Skeletal muscle tissue (tissue), 4 donors: Measurements from ENCODE around the gene LSR. TPM values are rescaled to one million over a fixed set of nuclear protein-coding genes. Genes with fewer than 3 reads are reported as not detected.
"Not testable (repeated sequence)": the region's sequence is repeated elsewhere in the genome, so short reads cannot be mapped to it uniquely, and the experiment has no call there.

Experiments used
- H3K27ac ChIP-seq: one replicate; pipeline ENCODE4 v1.7.0; 2013; ENCODE audit warnings: mild to moderate bottlenecking, low read depth, low read length, inconsistent platforms
- H3K27me3 ChIP-seq, 3 donors: one replicate each; pipeline ENCODE4 v1.7.0; 2013; ENCODE audit warnings: low read length in 3 of 3; ENCODE audit not compliant: control insufficient read depth in 3 of 3, insufficient read depth in 3 of 3
- H3K36me3 ChIP-seq, 3 donors: one replicate each; pipeline ENCODE4 v1.7.0; 2013; ENCODE audit warnings: low read length in 3 of 3; ENCODE audit not compliant: control insufficient read depth in 3 of 3, insufficient read depth in 3 of 3
- H3K4me1 ChIP-seq, 3 donors: one replicate each; pipeline ENCODE4 v1.7.0; 2013; ENCODE audit warnings: low read length in 3 of 3, mild to moderate bottlenecking in 3 of 3; ENCODE audit not compliant: control insufficient read depth in 3 of 3, insufficient read depth in 3 of 3
- H3K4me3 ChIP-seq, 3 donors: one replicate each; pipeline ENCODE4 v1.7.0; 2013; ENCODE audit warnings: low read length in 3 of 3
- H3K9ac ChIP-seq, 3 donors: one replicate each; pipeline ENCODE4 v1.7.0; 2013; ENCODE audit warnings: low read length in 3 of 3, mild to moderate bottlenecking in 3 of 3, moderate library complexity in 2 of 3, low read depth in 1 of 3
- H3K9me3 ChIP-seq, 3 donors: one replicate each; pipeline ENCODE4 v1.7.0; 2013; ENCODE audit warnings: low read length in 3 of 3; ENCODE audit not compliant: control insufficient read depth in 3 of 3
- total RNA-seq: library from RNA; depleted of rRNA; stranded (reverse); fragments of >200 nt; gene quantifications from one replicate; pipeline ENCODE4 v1.2.3, GENCODE V29; 2014
- donor health status: Osteomylitis.

Gene LSR
- total RNA-seq, 1 donor from 2014 or later, result 0.52 TPM

GRCh38 chr19:35285465-35285864, 36.7 kb downstream of the LSR start:
- H3K4me3 ChIP-seq, H3K36me3 ChIP-seq, H3K9me3 ChIP-seq, H3K27ac ChIP-seq, H3K9ac ChIP-seq, H3K4me1 ChIP-seq: not testable (repeated sequence)
- H3K27me3 ChIP-seq, result peaks cover 7 to 25% (median 8%) of the 10 kb centered on the region in 3 donors

DNA sequence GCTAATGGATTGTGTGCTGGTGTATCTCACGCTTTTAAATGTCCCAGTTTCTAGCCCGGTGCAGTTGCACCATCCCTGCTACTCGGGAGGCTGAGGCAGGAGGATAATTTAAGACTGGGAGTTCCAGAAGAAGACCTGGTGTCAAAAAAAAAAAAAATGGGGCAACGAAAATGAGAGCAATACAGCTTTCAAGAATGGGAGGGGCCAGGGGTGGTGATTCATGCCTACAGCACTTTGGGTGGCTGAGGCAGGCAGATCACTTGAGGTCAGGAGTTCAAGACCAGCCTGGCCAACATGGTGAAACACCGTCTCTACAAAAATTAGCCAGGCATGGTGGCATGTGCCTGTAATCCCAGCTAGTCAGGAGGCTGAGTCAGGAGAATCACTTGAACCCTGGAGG, 37.3 kb downstream of the LSR start:
- H3K4me3 ChIP-seq, H3K36me3 ChIP-seq, H3K4me1 ChIP-seq, H3K27ac ChIP-seq, H3K9ac ChIP-seq, H3K9me3 ChIP-seq: not testable (repeated sequence)
- H3K27me3 ChIP-seq, result peaks cover 8 to 29% (median 9%) of the 10 kb centered on the region in 3 donors

GRCh38 chr19:35287713-35288112, 38.9 kb downstream of the LSR start:
- Histone ChIP-seq H3K4me1 (no peaks in the 10 kb centered on the region), H3K9ac (no peak overlapping the region), H3K36me3 (no peaks in the 10 kb centered on the region), H3K27ac (no peak overlapping the region), H3K27me3 (peaks cover 5 to 29% (median 18%) of the 10 kb centered on the region in 3 donors), H3K9me3 (no peaks in the 10 kb centered on the region), H3K4me3 (no peak overlapping the region)

DNA sequence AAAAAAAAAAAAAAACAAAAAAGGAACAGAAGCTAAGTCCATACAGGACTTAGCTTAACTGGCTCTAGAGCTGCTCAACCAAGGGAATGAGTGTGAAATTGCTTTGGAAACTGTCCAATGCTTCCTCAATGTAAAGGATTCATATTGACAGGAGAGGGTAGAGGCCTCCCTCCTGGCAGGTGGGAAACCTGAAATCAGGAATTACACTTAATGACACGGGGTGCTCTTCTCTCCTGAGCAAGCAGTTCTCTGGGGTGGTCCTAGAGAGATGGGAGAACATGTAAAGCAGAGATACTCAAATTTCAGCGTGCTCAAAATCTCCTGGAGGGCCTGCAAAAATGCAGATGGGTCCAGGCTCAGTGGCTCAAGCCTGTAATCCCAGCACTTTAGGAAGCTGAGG, 39.5 kb downstream of the LSR start:
- Histone ChIP-seq H3K9ac (no peak overlapping the region), H3K9me3 (no peaks in the 10 kb centered on the region), H3K4me3 (no peak overlapping the region), H3K27me3 (peaks cover 9 to 31% (median 19%) of the 10 kb centered on the region in 3 donors), H3K4me1 (no peaks in the 10 kb centered on the region), H3K36me3 (no peaks in the 10 kb centered on the region), H3K27ac (no peak overlapping the region)

DNA sequence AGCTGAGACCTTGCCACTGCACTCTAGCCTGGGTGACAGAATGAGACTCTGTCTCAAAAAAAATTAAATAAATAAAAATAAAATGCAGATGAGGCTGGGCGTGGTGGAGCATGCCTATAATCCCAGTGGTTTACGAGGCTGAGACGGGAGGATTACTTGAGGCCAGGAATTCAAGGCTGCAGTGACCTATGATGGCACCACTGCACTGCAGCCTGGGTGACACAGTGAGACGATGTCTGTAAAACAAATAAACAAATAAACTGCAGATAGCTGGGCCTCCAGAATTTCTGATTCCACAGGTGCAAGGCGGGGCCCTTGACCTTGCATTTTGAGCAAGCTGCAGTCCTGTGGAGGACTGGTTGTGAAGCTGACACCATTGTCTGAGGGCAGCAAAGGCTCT, 40.1 kb downstream of the LSR start:
- Histone ChIP-seq H3K9ac (no peak overlapping the region), H3K27me3 (peaks cover 13 to 37% (median 23%) of the 10 kb centered on the region in 3 donors), H3K36me3 (no peaks in the 10 kb centered on the region), H3K9me3 (no peaks in the 10 kb centered on the region), H3K4me1 (no peaks in the 10 kb centered on the region), H3K4me3 (no peak overlapping the region), H3K27ac (no peak overlapping the region)

DNA sequence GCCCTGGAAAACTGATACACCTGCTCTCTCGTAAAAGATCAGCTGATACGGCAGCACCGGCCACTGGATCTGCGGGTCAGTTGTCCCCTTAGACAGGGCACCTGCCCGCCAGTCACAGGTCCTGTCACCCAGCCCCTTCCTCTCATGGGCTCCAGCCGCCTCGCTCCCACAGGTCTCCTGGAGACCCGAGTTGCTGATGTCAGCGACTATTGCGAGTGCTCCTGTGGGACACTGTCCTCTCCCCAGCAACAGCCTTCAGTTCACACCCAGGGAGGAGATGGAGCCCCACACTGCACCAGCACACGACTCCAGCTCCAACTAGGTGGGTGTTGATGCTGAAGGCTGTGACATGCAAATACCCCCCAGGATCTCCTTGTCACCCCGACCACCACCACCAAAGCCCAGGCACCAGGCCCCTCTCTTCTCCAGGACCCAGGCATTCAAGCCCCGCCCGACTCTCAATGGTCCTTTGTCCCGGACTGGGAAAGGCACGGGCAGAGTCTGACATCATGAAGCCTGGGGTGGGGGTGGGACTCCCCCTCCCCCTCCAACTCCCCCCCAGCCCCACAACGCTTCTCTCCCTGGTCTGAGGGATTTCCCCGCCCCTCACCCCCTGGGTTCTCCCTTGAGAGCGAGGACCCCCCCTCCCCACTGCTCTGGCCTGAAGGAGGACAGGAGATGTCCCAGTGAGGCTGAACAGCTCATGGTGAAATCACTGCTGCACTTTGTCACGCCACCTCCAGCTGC, 41.8 kb downstream of the LSR start:
- no peak overlapping the region for H3K4me3 ChIP-seq
- peaks cover 26 to 36% (median 33%) of the 10 kb centered on the region in 3 donors for H3K27me3 ChIP-seq
- no peaks in the 10 kb centered on the region for H3K36me3 ChIP-seq
- H3K27ac ChIP-seq, result no peak overlapping the region
- H3K9ac ChIP-seq, result no peak overlapping the region
- no peaks in the 10 kb centered on the region for H3K4me1 ChIP-seq
- no peaks in the 10 kb centered on the region for H3K9me3 ChIP-seq

DNA sequence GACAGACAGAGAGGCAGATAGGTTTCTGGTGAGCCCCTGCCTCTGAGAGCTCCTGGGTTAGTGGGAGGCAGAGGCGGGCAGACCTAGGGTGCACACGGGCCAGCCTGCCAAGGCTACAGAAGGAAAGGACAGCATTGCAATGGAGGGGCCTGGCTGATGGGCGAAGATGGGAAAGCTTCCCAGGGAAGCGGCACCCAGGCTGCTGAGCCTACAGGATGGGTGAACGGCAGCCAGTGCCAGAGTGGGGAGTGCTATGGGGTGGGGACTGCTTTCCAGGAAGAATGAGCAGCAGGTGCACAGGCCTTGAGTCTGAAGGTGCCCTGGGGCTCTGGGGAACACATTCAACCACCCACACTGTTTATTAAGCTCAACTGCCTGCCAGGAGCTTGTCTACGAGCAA, 42.5 kb downstream of the LSR start:
- Histone ChIP-seq H3K27ac (no peak overlapping the region), H3K9ac (no peak overlapping the region), H3K4me3 (no peak overlapping the region), H3K27me3 (peaks cover 26 to 42% (median 36%) of the 10 kb centered on the region in 3 donors), H3K36me3 (no peaks in the 10 kb centered on the region), H3K9me3 (no peaks in the 10 kb centered on the region), H3K4me1 (no peaks in the 10 kb centered on the region)

- Histone ChIP-seq H3K4me1 (no peaks in the 10 kb centered on the region), H3K4me3 (no peak within 1 kb of the TSS), H3K36me3 (no peaks in the 10 kb centered on the region), H3K27ac (no peak within 1 kb of the TSS), H3K9me3 (no peaks in the 10 kb centered on the region), H3K27me3 (peaks cover 30 to 47% (median 39%) of the 10 kb centered on the region in 3 donors), H3K9ac (no peak within 1 kb of the TSS)
Measured at GRCh38 chr19:35291916-35292315, 43.1 kb downstream of the LSR start, which contains the start of gene MAG. Gene MAG, plus strand, starts transcription at chr19:35292161. Its CDS starts 3,248 bp downstream, at chr19:35295409.

DNA sequence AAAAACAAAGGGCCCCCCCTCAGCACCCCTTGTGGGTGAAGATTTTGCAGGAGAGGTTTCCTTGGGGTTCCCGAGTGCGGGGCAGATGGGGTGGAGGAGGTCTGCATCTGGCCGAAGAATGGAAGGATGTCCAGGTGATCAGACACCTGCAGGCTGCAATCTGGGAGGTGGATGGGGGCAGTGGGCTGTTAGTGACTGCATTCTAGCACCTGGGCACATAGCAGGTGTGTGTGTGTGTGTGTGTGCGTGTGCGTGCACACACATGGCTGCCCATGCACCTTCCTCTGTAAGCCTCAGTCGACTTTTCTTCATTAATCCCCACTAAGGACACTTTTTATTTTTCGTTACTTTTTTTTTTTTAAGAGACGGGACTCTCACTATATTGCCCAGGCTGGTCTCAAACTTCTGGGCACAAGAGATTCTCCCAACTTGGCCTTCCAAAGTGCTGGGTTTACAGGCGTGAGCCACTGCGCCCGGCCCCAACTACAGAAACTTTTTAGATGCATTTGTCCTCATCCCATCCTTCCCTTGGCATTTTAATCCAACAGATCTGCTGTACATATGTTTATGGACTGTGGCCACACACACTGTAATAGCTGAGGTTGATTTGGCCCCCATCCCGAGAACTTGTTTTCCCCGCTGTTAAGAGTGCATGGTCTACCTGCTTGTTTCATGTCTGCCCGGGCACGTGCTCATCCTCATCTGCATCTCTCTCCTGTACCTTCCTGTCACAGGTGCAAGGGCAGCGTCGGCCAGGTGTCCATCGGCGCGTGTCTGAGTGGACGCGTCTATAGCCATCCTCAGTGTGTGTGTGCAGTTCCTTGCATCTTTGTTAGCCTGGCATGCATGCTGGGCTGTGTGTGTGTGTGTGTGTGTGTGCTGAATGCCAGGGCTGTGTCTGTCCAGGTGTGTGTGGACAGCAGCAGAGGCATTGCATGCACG, 43.9 kb downstream of the LSR start:
- H3K27me3 ChIP-seq, result peaks cover 38 to 49% (median 46%) of the 10 kb centered on the region in 3 donors
- H3K4me1 ChIP-seq, result no peaks in the 10 kb centered on the region
- no peak overlapping the region for H3K27ac ChIP-seq
- H3K36me3 ChIP-seq, result no peaks in the 10 kb centered on the region
- H3K9me3 ChIP-seq, result no peaks in the 10 kb centered on the region
- H3K9ac ChIP-seq, result no peak overlapping the region
- H3K4me3 ChIP-seq, result no peak overlapping the region

DNA sequence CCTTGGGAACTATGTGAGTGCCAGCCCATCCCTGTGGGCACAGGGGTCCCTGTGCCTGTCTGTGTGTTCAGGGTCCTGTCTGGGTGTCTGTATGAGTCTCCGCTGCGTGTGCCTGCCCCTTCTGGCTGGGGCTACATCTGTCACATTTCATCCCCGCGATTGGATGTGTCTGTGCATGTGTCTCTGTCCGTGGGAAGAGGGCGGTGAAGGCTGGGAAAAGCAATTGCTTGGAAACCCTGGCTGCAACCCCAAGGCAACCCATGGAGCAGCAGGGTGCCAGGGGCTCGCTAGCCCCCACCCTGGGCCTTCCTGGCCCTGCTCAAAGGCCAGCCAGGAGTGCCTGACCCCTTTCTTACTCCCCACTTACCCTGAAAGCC, 44.5 kb downstream of the LSR start:
- Histone ChIP-seq H3K27ac (no peak overlapping the region), H3K9me3 (no peaks in the 10 kb centered on the region), H3K9ac (no peak overlapping the region), H3K4me1 (no peaks in the 10 kb centered on the region), H3K4me3 (no peak overlapping the region), H3K36me3 (no peaks in the 10 kb centered on the region), H3K27me3 (peaks cover 44 to 53% (median 52%) of the 10 kb centered on the region in 3 donors)
